Measurements from ENCODE around the gene B3GALT6.

The B3GALT6 gene

GRCh38 chr1:1232796-1233566 is 944 bp downstream of the B3GALT6 start:
- DNase-seq, result no peak

- DNase-seq, result no peak
Measured at GRCh38 chr1:1233567-1233892, 1.5 kb downstream of the B3GALT6 start.

GRCh38 chr1:1234180-1234808 is 2.3 kb downstream of the B3GALT6 start:
- no peak for DNase-seq

GRCh38 chr1:1235016-1235744 is 3.1 kb downstream of the B3GALT6 start:
- no peak for DNase-seq

- no peak for DNase-seq
Measured at GRCh38 chr1:1236176-1236763, 4.2 kb downstream of the B3GALT6 start.

- no peak for DNase-seq
Measured at GRCh38 chr1:1236945-1237873, 5.2 kb downstream of the B3GALT6 start.

- no peak for DNase-seq
Measured at GRCh38 chr1:1237874-1238701, 6.1 kb downstream of the B3GALT6 start.

GRCh38 chr1:1238702-1239178 is 6.7 kb downstream of the B3GALT6 start:
- no peak for DNase-seq

- DNase-seq, result no peak
Measured at GRCh38 chr1:1239227-1239613, 7.2 kb downstream of the B3GALT6 start.

- no peak for DNase-seq
Measured at GRCh38 chr1:1239614-1240347, 7.7 kb downstream of the B3GALT6 start.

- DNase-seq, result no peak
Measured at GRCh38 chr1:1240348-1240732, 8.3 kb downstream of the B3GALT6 start.

- DNase-seq, result no peak
Measured at GRCh38 chr1:1240822-1241587, 9.0 kb downstream of the B3GALT6 start.

GRCh38 chr1:1241588-1242219 is 9.7 kb downstream of the B3GALT6 start:
- DNase-seq, result no peak

GRCh38 chr1:1242461-1243265 is 10.6 kb downstream of the B3GALT6 start:
- DNase-seq, result no peak

- no peak for DNase-seq
Measured at GRCh38 chr1:1243266-1243660, 11.2 kb downstream of the B3GALT6 start.

GRCh38 chr1:1243807-1244191 is 11.8 kb downstream of the B3GALT6 start:
- DNase-seq, result no peak

- no peak for DNase-seq
Measured at GRCh38 chr1:1244192-1244811, 12.3 kb downstream of the B3GALT6 start.

- no peak for DNase-seq
Measured at GRCh38 chr1:1245178-1245816, 13.3 kb downstream of the B3GALT6 start.

Data from NCI-H2227 treated with DMSO at 0.1 percent for 48 hours (cell line).